HG03159 (cell line): ENCODE results near the gene MAP3K5.

Experiments
- ATAC-seq: cut with Tn5 transposase; IDR thresholded peaks from one replicate; pipeline ENCODE4 v1.9.1; 2021; ENCODE audit warnings: mild to moderate bottlenecking, moderate library complexity; ENCODE audit not compliant: unreplicated experiment

Gene MAP3K5

DNA sequence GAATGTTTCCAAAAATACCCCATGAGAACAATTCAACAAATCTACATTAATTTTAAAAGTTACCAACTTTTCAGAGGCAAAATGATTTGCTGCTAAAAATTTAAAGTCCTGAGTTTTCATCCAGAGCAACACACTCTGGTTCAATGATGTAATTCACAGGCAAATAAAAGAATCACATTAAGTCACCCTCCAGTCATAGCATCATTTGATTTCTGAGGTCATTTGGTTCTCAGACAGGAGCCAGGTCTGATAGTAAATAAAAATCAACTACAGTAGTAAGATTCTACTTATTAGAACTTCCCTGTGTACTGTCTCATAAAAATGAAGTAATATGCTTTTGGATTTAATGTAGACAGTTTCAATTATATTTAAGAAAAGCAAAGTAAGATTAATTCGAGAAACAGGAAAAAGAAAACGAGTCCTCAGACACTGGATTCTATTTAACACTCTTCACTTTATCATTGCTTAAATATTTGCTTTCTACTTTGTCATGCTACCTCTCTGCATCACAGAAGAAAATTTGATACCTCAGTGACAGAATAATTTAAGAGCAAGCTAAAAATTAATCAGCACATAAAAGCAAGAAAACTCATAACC, 267.8 kb downstream of the MAP3K5 start:
- no peak for ATAC-seq

- no peak for ATAC-seq
Observed at GRCh38 chr6:136523196-136523595, 269.1 kb downstream of the MAP3K5 start.

DNA sequence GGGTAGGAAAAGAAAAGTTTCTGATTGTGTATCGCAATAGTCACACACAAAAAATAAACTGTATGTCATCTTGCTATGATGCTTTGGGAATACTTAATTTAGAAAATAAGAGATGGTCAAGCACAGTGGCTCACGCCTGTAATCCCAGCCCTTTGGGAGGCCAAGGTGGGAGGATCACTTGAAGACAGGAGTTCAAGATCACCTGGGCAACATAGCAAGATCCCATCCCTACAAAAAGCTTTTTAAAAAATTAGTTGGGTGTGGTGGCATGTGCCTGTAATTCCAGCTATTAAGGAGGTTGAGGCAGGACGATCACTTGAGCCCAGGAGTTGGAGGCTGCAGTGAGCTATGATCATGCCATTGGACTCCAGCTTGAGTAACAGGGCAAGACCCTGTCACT, 269.6 kb downstream of the MAP3K5 start:
- ATAC-seq, result no peak

DNA sequence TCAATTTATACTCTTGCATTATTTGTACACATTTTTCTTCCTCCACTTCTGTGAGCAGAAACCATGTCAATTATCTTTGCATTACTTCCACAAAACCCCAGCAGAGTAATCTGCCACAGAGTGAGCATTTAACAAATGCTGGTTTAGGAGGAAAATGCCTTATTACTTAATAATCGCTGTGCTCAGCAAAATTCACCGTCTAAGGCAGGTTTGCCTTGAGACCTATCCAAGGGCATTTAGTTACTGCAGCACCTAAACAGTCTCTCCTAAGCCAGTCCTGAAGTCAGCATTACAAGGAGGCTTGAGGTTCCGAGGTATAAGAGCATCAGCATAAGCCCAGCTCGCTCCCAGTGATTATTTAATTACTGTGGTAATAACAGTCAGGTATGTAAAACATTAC, 270.4 kb downstream of the MAP3K5 start:
- ATAC-seq, result no peak

DNA sequence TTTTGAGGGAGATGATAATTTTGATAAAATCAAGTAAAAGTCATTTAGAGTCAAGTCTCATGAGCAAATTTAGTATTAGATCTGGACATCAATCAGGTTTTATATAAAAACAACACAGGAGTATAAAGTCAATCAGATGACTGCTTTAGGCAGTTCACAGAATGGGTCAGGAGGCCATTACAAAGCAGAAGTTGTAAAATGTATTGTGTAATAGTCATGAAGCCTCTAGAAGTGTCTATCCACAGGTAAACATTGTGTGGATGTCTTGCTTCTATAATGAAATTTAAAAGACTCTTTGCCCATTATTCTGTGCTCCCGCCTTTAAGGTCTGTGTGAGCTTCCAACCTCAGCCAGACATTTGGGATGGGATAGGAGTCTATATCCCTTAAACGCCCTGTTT, 270.9 kb downstream of the MAP3K5 start:
- ATAC-seq, result no peak

DNA sequence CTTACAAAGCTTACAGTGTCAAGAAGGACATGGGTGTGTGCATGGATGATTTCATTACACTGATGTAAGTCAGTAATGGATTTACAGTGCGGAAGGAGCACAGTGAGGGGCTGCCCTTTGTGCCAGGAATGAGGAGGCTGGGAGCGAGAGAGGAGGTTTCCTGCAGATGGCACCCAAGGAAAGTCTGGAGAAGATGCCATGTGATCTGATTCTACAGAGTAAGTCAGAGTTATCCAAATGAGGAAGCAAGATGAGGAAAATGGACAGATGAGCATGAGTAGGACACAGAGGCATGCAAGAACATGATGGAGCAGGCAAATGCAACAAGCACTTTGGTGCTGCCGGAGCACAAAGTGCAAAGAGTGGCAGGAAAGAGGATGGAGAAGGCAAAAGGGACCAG, 271.8 kb downstream of the MAP3K5 start:
- ATAC-seq, result no peak

DNA sequence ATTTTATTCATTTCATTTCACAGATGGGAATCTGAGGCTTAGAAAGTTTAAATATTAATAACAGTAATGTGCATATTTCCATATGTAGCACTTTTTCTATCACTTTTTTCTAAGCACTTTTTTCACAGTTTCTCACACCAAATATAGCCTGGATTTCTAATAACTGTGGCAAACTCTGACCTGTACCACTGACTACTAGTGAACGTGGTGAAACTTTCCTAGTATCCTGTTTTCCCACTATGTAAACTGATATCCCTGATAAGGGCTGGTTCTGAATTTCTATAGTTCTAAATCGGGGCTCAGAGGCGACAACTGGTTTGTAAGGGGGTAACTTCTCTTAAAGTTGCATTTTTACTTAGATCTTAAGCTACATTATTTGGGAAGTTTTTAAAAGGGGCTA, 274.7 kb downstream of the MAP3K5 start:
- ATAC-seq, result no peak

DNA sequence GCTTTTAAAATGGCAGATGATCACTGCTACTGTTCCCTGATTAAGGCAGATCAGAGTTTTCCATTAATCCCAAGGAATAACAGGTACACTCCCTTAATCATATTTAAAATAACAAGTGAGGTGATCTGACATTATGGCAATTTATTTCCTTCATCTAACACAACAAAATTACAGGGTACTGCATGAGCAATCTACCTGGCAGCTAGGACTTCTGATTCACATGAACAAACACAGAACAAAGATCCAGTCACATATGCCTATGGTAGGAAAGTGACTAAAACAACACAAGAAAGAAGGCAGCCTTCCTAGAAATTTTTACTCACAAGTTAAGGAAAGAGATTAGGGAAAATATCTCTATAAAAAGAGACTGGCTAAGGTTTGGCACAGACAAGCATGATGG, 275.3 kb downstream of the MAP3K5 start:
- no peak for ATAC-seq

- ATAC-seq, result no peak
Observed at GRCh38 chr6:136514591-136514990, 277.7 kb downstream of the MAP3K5 start.

DNA sequence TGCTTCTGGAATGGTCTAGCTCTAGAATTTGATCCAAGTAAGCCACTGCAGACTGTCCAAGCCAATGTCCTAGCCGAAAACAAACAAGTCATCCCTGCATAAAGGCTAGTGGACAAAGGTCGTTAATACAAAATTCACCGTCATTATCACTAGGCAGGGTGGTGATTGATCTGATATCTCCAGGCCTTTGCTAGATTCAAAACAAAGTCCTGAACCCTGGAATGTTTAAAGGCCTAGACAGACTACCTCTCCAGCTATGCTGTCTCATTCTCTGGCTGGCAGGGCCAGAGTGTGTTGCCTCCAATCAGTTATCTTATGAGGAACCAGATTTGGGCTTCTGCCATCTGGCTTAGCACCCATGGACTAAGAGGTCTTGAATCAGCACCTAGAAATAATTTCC, 280.4 kb downstream of the MAP3K5 start:
- ATAC-seq, result no peak

- ATAC-seq, result no peak
Observed at GRCh38 chr6:136511397-136511796, 280.9 kb downstream of the MAP3K5 start.

- ATAC-seq, result no peak
Observed at GRCh38 chr6:136510782-136511181, 281.5 kb downstream of the MAP3K5 start.

DNA sequence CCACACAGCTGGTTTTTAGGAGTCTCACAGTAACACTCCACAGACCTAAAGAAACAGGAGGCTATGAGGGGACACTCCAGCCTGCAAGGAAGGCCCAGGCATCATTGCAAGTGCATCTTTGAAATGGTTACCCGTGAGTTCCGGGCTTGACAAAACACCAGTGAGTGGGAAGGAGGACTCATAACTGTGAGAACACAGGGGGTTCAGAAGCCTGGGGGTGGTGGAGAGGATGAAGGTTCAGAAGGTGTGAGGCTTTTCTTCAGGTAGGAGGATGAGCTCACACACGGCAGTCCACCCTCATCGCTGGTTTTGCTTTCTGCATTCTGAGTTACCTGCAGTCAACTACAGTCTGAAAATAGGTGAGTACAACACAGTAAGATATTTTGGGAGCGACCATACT, 282.0 kb downstream of the MAP3K5 start:
- no peak for ATAC-seq

GRCh38 chr6:136508725-136509392, 283.4 kb downstream of the MAP3K5 start:
- no peak for ATAC-seq
